HG03520 (cell line): ENCODE results near the gene GHRH.

Source experiments
- ATAC-seq: cut with Tn5 transposase; IDR thresholded peaks from one replicate; pipeline ENCODE4 v1.9.1; 2021; ENCODE audit warnings: mild to moderate bottlenecking, moderate library complexity; ENCODE audit not compliant: unreplicated experiment

GHRH gene

GRCh38 chr20:37291724-37292126 lies 30.1 kb upstream of the GHRH start:
- ATAC-seq: no peak

- ATAC-seq: no peak
These were observed 28.7 kb upstream of the GHRH start for GRCh38 chr20:37290158-37290810.

GRCh38 chr20:37288091-37288490 lies 26.5 kb upstream of the GHRH start:
- ATAC-seq: no peak

- no peak for ATAC-seq
These were observed 24.2 kb upstream of the GHRH start for GRCh38 chr20:37285664-37286374.

- no peak for ATAC-seq
These were observed 23.1 kb upstream of the GHRH start for GRCh38 chr20:37284691-37285161.

- no peak for ATAC-seq
These were observed 22.0 kb upstream of the GHRH start for GRCh38 chr20:37283530-37284195.

GRCh38 chr20:37282556-37282955 lies 20.9 kb upstream of the GHRH start:
- no peak for ATAC-seq

- ATAC-seq: no peak
These were observed 18.8 kb upstream of the GHRH start for GRCh38 chr20:37280403-37280802.

- no peak for ATAC-seq
These were observed 18.2 kb upstream of the GHRH start for GRCh38 chr20:37279820-37280219.

GRCh38 chr20:37278966-37279590 lies 17.5 kb upstream of the GHRH start:
- no peak for ATAC-seq

GRCh38 chr20:37277253-37277593 lies 15.6 kb upstream of the GHRH start:
- ATAC-seq: no peak

- no peak for ATAC-seq
These were observed 15.1 kb upstream of the GHRH start for GRCh38 chr20:37276494-37277252.

GRCh38 chr20:37274851-37275524 lies 13.4 kb upstream of the GHRH start:
- ATAC-seq: no peak

GRCh38 chr20:37273988-37274387 lies 12.4 kb upstream of the GHRH start:
- ATAC-seq: no peak

- ATAC-seq: no peak
These were observed 9.8 kb upstream of the GHRH start for GRCh38 chr20:37271421-37271768.

- ATAC-seq: no peak
These were observed 9.2 kb upstream of the GHRH start for GRCh38 chr20:37270576-37271420.

- ATAC-seq: no peak
These were observed 6.2 kb upstream of the GHRH start for GRCh38 chr20:37267667-37268313.

GRCh38 chr20:37266940-37267666 lies 5.5 kb upstream of the GHRH start:
- ATAC-seq: no peak
